DMS53 treated with DMSO at 0.1 percent for 48 hours (cell line): ENCODE results near the gene TBC1D10A.

Source experiments
- DNase-seq: peaks from one replicate; lab custom pipeline; 2025; ENCODE audit not compliant: unreplicated experiment; lab: John Stamatoyannopoulos, UW

The TBC1D10A gene

GRCh38 chr22:30249049-30250038 is 77.4 kb downstream of the TBC1D10A start:
- DNase-seq = no peak

- no peak for DNase-seq
These were observed 78.3 kb downstream of the TBC1D10A start for GRCh38 chr22:30248484-30248883.

GRCh38 chr22:30247974-30248373 is 78.8 kb downstream of the TBC1D10A start:
- DNase-seq = no peak

GRCh38 chr22:30247561-30247960 is 79.2 kb downstream of the TBC1D10A start:
- no peak for DNase-seq

- DNase-seq = no peak
These were observed 79.8 kb downstream of the TBC1D10A start for GRCh38 chr22:30246814-30247376.

GRCh38 chr22:30245985-30246813 is 80.5 kb downstream of the TBC1D10A start, which contains the start of gene LIF:
LIF (minus strand) TSS chr22:30246759; CDS start chr22:30246695, 64 bp downstream.
- no peak for DNase-seq

- no peak for DNase-seq
These were observed 81.4 kb downstream of the TBC1D10A start for GRCh38 chr22:30245181-30245984.

- no peak for DNase-seq
These were observed 82.1 kb downstream of the TBC1D10A start for GRCh38 chr22:30244641-30245040.

- no peak for DNase-seq
These were observed 82.7 kb downstream of the TBC1D10A start for GRCh38 chr22:30244066-30244465.

GRCh38 chr22:30243661-30244060 is 83.1 kb downstream of the TBC1D10A start:
- no peak for DNase-seq
